HG02759 (cell line): ENCODE data around the gene ADORA3.
A peak's percentile ranks its signal among the peaks of the same experiment; 100 is the strongest.

Source experiments
- ATAC-seq: cut with Tn5 transposase; IDR thresholded peaks from one replicate; pipeline ENCODE4 v1.9.1; 2021; ENCODE audit warnings: mild to moderate bottlenecking, moderate library complexity; ENCODE audit not compliant: unreplicated experiment

ADORA3 gene

DNA sequence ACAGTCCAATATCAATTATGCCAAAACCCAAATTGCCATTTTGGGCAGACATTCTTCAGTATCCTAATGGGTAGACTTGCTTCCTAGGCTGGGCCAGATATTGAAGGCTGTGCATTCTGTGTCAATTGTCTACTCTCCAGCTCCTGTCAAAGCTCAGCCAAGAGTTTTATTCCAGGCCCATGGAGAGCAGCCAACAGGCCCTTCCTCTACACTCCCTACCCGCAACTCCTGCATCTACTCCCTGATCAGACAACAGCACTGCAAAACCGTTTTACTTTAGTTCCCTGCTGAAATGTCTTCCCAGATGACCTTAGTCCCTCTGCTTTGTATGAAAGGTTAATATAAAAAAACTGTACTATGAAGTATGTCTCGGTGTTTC is 6.6 kb upstream of the ADORA3 start:
- ATAC-seq: no peak

GRCh38 chr1:111507411-111508201 is 4.2 kb upstream of the ADORA3 start:
- ATAC-seq: peak; percentile 49

DNA sequence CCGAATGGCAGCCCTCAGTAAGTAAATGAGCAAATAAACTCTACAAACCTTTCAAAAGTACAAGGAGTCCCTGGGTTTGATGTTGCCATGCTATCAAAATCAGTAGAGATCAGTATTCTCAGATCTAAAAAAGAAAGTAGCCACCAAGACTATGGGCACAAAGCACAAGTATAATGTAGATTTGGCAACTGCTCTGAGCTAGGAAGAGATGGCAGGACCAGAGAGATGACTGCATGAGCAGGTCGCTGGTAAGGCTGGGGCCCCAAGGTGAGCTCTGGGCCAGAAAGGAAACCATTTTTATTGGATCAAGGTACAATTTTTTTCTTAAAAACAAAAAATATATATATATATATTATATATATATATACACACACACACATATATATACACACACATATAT is 3.1 kb upstream of the ADORA3 start:
- no peak for ATAC-seq

GRCh38 chr1:111505641-111506119 is 2.2 kb upstream of the ADORA3 start:
- peak; percentile 62 for ATAC-seq

DNA sequence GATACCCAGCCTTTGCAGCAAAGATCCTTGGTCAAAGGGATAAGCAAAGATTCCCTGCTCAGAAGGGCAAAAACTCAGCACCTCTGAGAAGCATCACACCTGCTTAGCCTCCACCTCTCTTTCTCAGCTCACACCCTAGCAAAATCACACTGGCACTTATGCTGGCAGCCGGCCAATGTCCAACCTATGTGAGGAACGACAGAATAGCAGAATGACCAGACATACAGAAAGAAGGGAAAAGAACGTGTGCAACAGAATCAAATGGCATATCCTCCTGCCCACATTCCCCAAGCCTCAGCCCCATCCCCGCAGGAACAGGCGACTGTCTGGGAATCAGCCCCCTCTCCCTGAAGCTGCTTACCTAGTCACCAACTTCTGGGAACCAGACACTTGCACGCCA is 664 bp upstream of the ADORA3 start:
- no peak for ATAC-seq

- ATAC-seq: no peak
Measured at GRCh38 chr1:111501645-111502044, 1.8 kb downstream of the ADORA3 start.

DNA sequence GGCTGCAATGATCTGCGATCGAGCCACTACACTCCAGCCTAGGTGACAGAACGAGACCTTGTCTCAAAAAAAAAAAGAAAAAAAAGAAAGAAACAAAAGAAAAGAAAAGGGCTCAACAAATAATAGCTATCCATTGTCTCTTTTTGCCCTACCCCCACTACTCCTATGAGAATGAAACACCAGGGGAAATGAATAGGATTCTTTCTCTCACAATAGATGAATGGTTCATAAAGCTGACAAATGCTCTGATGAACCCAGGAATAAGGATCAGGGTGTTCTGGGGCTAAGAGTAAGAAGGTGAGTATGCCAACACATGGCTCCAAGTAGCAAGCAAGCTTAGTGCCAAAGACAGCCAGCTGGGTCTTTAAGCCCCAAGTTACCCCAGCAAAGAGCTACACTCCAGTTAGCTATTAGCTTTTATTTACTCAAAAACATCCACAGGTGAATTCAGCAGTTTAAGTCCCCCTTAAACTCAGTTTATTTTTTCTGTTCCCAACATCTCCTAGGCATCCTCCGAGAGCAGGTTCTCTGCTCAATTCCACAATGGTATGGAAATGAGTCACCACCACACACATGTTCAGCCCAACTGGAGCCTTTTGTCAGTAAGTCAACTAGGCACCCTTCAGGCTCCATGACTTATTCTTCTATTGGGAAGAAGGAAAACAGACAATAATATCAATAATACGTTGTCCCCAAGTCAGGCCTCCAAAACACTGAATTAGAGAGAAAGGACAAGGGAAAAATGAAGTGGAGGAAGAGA is 4.2 kb downstream of the ADORA3 start:
- no peak for ATAC-seq

DNA sequence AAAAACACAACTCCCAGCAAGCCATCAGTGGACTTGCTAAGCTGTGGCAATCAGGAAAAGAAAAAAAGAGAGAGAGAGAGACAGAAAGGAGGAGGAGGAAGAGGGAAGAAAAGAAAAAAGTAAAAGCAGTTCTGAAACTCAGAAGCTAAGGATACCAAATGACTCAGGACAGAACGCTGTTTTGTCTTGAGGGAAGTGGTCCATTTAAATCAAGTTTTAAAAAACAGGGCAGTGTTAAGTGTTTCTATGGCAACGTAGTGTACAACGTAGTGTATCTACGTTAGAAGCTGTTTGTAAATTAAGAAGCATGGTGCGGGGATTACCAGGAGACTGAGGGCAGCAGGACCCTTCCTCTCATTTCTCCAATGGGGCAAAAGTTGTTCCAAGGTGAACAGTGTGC is 5.8 kb downstream of the ADORA3 start:
- ATAC-seq: no peak

DNA sequence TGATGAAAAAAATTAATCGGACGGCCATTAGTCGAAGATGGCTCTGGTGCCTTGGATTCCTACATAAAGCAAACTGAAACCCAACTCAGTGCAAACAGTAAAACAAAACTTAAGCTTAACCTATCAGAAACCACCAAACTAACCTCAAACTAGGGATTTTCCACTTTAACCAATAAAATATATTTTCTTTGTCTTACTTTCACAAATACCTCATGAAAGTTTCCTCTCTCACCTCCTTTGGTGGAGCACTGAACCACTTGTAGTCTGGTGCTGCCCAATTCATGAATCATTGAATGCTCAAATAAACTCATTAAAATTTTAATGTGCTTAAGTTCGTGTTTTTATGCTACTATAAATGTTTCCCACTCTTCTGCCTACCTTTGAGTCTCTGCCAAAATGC is 7.0 kb downstream of the ADORA3 start:
- no peak for ATAC-seq

DNA sequence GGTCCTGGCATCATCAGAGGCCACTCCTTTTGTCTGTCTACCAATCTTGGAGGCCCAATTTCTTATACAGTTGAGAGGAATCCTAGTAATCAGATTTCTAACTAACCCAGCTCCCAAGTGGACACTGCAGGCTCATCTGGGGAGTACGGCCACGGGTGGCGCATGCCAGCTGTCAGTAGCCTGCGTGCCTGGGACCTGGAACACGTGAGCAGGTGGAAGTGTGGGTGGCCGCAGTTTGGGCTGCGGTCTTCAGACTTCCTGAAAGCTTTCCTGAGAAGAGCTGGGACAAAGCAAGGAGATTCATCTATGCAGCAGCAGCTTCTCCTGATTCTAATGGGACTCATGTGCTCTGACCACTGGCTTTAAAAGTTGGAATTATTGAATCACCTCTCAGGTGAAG is 12.4 kb downstream of the ADORA3 start:
- ATAC-seq: no peak

DNA sequence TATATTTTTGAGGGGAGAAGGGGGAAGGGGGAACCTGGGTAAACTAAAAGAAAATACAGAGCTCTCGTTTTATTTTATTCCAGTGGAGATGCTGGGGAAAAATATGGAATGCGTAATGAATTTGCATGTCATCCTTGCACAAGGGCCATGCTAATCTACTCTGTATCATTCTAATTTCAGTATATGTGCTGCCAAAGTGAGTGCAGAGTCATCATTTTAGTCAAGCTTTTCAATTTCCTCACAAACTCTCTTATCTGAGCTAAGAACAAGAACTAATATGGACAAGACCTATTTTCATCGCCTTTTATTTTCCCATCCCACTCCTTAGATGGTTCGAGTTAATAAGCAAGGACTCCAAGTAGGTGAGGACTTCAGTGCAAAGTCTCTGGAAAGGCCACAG is 13.2 kb downstream of the ADORA3 start:
- no peak for ATAC-seq

GRCh38 chr1:111489604-111490003 is 13.8 kb downstream of the ADORA3 start:
- no peak for ATAC-seq

GRCh38 chr1:111488669-111489068 is 14.8 kb downstream of the ADORA3 start:
- no peak for ATAC-seq

GRCh38 chr1:111487133-111487532 is 16.3 kb downstream of the ADORA3 start:
- ATAC-seq: no peak

DNA sequence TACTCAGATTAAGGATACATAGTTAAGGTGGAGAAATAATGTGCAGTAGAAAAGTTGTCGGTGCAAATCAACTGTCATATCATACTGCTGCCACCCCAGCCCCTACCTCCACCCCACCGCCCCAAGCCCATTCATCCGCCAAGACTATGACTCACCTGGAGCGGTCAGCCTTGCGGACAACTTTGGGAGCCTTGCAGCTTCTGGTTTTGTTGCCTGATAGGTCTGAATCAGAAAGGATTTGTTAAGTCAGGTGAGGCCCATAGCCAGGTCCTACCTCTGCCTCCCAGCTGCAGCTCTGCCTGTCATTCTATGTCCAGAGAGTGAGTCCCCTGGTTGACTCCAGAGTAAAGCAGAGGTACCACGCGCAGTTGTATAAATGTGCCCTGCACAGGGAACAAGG is 17.0 kb downstream of the ADORA3 start:
- ATAC-seq: no peak

GRCh38 chr1:111484391-111485026 is 18.9 kb downstream of the ADORA3 start:
- no peak for ATAC-seq

DNA sequence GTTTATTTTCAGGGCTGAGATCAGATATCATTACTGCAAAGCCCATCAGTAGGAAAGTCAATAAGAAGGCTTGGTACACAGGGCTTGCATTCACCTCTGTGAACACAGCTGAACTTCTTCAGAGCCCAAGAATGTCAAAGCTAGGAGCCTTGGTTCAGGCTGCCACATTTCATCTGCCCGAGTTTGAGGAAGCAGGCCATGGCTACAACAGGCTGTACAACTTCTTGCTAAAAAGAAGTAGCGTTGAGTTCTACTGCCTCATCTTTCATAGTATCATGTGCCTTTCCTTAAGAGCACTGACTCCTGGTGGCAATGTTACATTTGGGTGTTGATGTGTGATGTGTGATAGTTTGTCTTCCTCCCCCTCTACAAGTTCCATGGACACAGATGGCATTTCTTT is 19.6 kb downstream of the ADORA3 start:
- no peak for ATAC-seq

- ATAC-seq: no peak
Measured at GRCh38 chr1:111483166-111483565, 20.3 kb downstream of the ADORA3 start.

DNA sequence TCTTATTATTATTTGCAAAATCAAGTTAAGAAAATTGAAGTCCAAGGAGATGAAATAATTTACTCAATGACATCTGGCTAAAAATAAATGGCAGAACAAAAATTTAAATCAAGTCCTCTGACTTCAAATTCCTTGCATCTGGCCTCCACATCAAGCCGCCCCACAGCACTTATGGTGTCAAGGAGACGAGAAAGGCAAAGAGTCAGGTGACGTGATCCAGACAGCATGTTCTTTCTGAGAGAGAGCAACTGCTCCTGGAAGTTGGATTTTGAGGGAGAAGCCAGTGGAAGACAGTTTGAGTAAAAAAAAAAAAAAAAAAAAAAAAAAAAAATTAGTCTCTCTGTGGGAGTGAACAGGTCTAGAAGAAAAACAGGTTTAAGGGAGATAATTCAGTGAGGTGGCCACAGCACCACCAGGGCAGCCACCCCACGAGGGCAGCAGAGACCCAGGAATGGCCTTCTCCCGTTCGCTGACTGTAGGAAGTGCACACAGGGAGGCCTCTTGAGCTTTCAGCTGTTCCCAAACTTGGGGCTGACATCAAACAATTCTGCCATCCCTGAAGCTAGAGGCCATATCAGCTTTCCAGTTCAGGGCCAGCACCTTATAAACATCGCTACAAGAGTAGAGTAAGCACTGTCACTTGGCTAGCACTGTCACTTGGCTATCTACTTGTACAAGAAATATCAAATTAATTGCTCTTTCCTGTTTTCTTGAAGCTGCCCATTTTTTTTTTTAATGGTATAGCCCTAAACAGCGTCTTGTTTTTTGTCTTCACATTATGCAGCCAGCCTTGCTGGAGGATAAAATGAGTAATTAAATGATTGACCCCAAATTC is 21.8 kb downstream of the ADORA3 start:
- ATAC-seq: no peak

DNA sequence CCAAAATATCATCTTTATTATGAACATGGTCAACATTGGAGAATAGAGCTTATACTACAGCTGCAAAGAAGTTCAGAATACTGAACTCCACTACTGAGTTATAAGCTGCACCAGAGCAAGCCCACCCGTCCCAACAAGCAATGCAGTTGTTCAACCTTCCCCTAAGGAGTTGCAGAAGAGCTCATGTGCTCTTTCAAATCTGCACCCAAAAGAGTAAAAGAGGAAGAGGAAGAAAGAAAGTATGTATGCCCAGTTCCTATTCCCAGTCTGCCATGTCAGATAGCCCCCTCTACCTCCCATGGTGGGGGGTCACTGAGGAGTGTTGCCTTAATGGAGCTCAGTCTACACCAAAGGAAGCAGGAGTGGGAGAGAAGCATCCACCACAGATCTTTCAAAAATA is 22.8 kb downstream of the ADORA3 start:
- no peak for ATAC-seq

DNA sequence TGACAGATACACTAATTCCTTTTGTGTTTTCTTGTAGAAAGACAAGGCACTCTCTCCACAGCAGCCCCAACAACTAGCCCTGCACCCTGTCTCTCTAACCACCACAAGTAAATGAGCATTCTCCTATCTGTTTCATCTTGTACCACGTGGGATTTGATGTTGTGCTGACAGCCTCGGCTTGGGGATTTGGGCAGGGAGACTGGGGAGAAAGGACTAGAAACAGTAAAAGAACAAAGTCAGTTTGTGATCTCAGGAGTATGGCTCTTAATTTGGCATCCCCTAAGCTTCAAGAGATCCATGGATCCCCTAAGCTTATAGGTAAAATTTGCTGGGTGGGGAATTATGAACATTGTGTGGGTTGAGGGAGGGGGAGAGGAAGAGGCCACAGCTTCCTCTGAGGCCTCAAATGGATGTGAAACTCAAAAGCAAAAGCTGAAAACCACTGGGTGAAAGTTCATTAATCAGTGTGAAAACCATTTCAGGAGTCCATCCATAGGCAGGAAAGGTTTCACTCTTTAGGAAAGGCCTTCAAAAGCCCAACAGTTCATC is 26.6 kb downstream of the ADORA3 start:
- ATAC-seq: peak; percentile 75
